GM18517 (cell line): ENCODE data around the gene FKBP2.
A peak's percentile ranks its signal among the peaks of the same experiment; 100 is the strongest.

Experiments used
- ATAC-seq: cut with Tn5 transposase; IDR thresholded peaks from one replicate; pipeline ENCODE4 v1.9.1; 2021; ENCODE audit warnings: mild to moderate bottlenecking, moderate library complexity; ENCODE audit not compliant: unreplicated experiment

Gene FKBP2

GRCh38 chr11:64262271-64263002 is 21.5 kb downstream of the FKBP2 start:
- ATAC-seq, result no peak

GRCh38 chr11:64263021-64263946 is 22.4 kb downstream of the FKBP2 start:
- no peak for ATAC-seq

DNA sequence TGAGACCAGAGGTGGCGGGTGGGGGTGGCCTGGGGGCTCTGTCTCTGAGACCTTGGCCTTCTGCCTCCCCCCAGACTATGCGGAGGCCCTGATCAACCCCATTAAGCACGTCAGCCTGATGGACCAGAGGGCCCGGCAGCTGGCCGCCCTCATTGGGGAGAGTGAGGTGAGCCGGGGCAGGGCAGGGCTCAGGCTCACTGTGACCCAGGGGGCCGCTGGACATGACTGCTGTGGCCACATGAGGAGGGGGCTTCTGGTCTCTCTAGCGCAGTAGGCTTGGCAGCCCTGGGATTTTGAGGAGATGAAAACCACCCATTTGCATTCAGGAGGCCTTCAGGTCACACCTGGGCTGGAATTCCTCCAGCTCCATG is 23.0 kb downstream of the FKBP2 start:
- ATAC-seq, result no peak

GRCh38 chr11:64264371-64264852 is 23.5 kb downstream of the FKBP2 start:
- ATAC-seq, result no peak

- ATAC-seq, result no peak
Measured at GRCh38 chr11:64265176-64266160, 24.6 kb downstream of the FKBP2 start.

GRCh38 chr11:64266339-64266738 is 25.4 kb downstream of the FKBP2 start:
- ATAC-seq, result no peak

GRCh38 chr11:64267207-64267945 is 26.5 kb downstream of the FKBP2 start:
- ATAC-seq, result no peak

GRCh38 chr11:64268025-64268892 is 27.4 kb downstream of the FKBP2 start:
- ATAC-seq, result no peak

- ATAC-seq, result peak; percentile 6
Measured at GRCh38 chr11:64268893-64269539, 28.1 kb downstream of the FKBP2 start.

- ATAC-seq, result peak; percentile 71
Measured at GRCh38 chr11:64269540-64270220, 28.8 kb downstream of the FKBP2 start.

- ATAC-seq, result no peak
Measured at GRCh38 chr11:64275031-64275800, 34.3 kb downstream of the FKBP2 start.

DNA sequence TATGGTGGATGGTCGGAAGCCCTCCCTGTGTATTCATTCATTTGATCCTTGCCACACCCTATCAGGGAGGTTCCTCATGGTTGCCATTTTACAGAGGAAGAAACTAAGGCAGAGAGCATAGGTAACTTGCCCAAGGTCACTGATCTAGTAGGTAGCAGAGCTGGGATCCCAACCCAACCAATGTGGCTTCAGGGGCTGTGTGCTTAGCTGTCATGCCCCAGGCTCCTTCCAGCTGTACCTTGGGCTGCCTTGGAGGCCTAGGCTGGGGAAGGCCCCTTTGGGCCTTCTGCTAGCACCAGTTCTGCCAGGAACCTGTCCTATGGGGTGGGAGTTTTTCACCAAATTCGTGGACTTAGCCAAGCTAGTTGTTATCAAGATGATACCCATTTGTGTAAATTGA is 34.9 kb downstream of the FKBP2 start:
- no peak for ATAC-seq

DNA sequence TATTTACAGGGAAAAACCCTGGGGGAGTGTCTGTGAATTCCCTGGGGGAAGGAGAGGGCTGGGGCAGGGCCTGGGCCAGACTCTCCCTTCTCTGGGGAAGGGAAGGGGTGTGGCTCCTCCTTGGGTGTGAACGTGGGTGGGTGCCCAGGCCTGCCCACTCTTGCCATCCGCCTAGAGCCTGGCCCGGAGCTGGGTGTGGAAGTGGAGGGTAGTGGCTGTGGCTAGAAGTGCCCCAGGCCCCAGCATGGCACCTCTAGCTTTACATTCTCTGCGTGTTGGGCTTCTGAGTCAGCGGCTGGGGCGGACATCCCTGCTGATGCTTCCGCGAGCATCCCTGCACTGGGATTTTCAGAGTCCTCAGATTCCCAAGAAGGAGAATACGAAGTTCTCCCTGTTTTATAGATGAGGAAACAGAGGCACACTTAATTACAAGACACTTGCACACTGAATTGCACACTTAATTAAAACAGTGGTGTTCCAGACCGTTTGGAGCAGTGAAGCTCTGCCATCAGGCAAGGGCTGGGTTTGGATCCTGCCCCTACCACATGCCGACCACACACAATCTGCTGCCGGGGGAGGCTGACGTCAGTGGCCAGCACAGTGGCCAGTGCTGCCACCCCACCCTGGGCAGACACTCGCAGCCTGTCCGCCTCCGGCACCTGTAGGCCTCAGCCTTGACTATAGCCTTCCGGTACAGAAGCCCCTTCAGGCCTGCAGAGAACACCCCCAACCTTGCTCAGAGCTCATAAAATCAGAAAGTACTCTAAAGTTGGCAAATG is 35.9 kb downstream of the FKBP2 start:
- ATAC-seq, result no peak

- no peak for ATAC-seq
Measured at GRCh38 chr11:64278576-64279190, 37.8 kb downstream of the FKBP2 start.

DNA sequence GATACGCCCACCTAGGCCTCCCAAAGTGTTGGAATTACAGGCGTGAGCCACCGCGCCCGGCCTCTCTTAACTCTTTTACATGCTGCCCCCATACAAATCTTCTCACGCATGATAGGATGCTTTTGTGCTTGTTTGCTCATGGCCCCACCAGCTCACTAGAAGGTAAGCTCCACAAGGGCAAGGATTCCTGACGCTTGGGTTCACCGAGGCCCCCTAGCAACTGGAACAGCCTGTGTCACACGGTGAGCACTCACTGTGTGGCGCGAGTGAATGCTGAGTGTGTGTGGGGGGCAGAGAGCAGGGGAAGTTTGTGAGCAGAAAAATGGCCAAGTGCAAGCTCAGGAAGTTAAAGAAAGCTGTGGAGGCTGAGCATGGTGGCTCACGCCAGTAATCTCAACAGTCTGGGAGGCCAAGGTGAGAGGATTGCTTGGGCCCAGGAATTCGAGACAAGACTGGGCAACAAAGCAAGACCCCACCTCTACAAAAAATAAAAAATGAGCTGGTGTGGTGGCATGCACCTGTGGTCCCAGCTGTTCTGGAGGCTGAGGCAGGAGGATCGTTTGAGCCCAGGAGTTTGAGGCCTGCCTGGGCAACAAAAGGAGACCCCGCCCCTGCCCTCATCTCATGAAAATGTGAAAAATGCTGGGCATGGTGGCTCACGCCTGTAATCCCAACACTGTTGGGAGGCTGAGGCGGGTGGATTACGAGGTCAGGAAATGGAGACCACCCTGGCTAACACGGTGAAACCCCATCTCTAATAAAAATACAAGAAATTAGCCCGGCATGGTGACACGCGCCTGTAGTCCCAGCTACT is 41.3 kb downstream of the FKBP2 start:
- no peak for ATAC-seq
